ENCODE results near the gene LAT. TPM values are rescaled to one million over a fixed set of nuclear protein-coding genes. Genes with fewer than 3 reads are reported as not detected.
"Not testable (repeated sequence)": the region's sequence is repeated elsewhere in the genome, so short reads cannot be mapped to it uniquely, and the experiment has no call there.

The LAT gene
- polyA plus RNA-seq, 3 donors from 2014 or later, result 198 to 343 (median 220) TPM

- Mint-ChIP-seq H3K9me3 (no peaks in the 10 kb centered on the region), H3K27me3 (ENCODE audit: low read depth in 3 of 3) (no peaks in the 10 kb centered on the region), H3K4me1 (peaks cover 0 to 3% of the 10 kb centered on the region in 2 donors), H3K36me3 (peaks cover 8 to 45% (median 17%) of the 10 kb centered on the region in 3 donors), H3K27ac (peak overlapping the region in 1 of 6 donors; percentile 12), H3K4me3 (no peak overlapping the region)
- DNase-seq, result no peak
Observed at GRCh38 chr16:28964072-28964471, 20.8 kb upstream of the LAT start.

DNA sequence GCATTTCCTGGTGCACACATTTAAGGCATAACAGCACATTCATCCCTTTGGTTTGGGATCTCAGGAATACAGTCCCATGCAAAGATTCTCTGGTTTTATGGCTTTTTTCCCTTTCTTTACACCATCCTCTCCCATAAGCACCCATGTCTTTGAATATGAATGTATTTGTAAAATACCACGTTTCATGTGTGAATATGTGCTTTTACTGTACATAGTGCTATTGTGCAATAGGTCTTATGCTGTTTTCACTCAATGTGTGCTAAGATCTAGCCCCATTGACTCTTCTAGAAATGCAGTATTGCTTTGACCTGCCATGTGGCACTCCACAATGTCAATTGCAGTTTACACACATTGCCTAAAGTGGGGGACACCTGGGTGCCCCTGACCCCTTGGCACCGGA, 20.4 kb upstream of the LAT start:
- Mint-ChIP-seq H3K9me3 (no peaks in the 10 kb centered on the region), H3K36me3 (peaks cover 6 to 43% (median 15%) of the 10 kb centered on the region in 3 donors), H3K27ac (peak overlapping the region in 1 of 6 donors; percentile 69), H3K4me1 (peaks cover 0 to 3% of the 10 kb centered on the region in 2 donors), H3K4me3 (no peak overlapping the region), H3K27me3 (ENCODE audit: low read depth in 3 of 3) (no peaks in the 10 kb centered on the region)
- DNase-seq, result no peak

DNA sequence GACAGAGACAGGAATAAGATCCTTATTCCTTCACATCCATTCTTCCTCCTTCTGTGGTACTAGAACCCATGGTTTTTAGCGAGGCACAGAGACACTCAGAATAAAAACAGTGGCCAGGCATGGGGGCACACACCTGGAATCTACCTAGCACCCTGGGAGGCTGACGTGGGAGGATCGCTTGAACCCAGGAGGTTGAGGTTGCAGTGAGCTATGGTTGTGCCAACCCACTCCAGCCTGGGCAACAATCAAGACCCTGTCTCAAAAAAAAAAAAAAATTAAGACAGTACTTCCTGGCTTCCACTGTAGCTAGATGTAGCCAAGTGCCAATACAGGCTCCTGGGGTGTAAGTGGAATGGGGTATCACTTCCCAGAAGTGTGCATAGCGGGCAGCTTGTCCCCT, 17.7 kb upstream of the LAT start:
- no peak for DNase-seq
- H3K9me3 Mint-ChIP-seq, result no peaks in the 10 kb centered on the region
- no peaks in the 10 kb centered on the region for H3K4me1 Mint-ChIP-seq
- H3K27me3 Mint-ChIP-seq (ENCODE audit: low read depth in 3 of 3), result no peaks in the 10 kb centered on the region
- H3K27ac Mint-ChIP-seq, result no peak overlapping the region
- peaks cover 0 to 26% (median 4%) of the 10 kb centered on the region in 3 donors for H3K36me3 Mint-ChIP-seq
- H3K4me3 Mint-ChIP-seq, result no peak overlapping the region

GRCh38 chr16:28969696-28970095, 15.2 kb upstream of the LAT start:
- Mint-ChIP-seq H3K27ac (peak overlapping the region in 1 of 6 donors; percentile 78), H3K4me1 (peaks cover 9 to 11% of the 10 kb centered on the region in 2 donors)
- H3K9me3 Mint-ChIP-seq; H3K27me3 Mint-ChIP-seq (ENCODE audit: low read depth in 3 of 3); H3K4me3 Mint-ChIP-seq; DNase-seq; H3K36me3 Mint-ChIP-seq: not testable (repeated sequence)

- peaks cover 4 to 8% (median 5%) of the 10 kb centered on the region in 3 donors for H3K36me3 Mint-ChIP-seq
- peaks cover 30 to 37% of the 10 kb centered on the region in 2 donors for H3K4me1 Mint-ChIP-seq
- DNase-seq, result no peak
- peaks cover 6 to 15% (median 11%) of the 10 kb centered on the region in 3 donors for H3K27me3 Mint-ChIP-seq (ENCODE audit: low read depth in 3 of 3)
- H3K9me3 Mint-ChIP-seq, result no peaks in the 10 kb centered on the region
- peak overlapping the region; percentile 93 to 99 (median 97) for H3K4me3 Mint-ChIP-seq
- peak overlapping the region; percentile 88 to 98 (median 96) for H3K27ac Mint-ChIP-seq
Observed at GRCh38 chr16:28974007-28974436, 10.8 kb upstream of the LAT start.

- DNase-seq, result peak; percentile 91 to 94 (median 92)
- peak within 1 kb of the TSS; percentile 88 to 98 (median 96) for H3K27ac Mint-ChIP-seq
- peak within 1 kb of the TSS; percentile 93 to 99 (median 97) for H3K4me3 Mint-ChIP-seq
- no peaks in the 10 kb centered on the region for H3K9me3 Mint-ChIP-seq
- H3K36me3 Mint-ChIP-seq, result peaks cover 4 to 8% (median 5%) of the 10 kb centered on the region in 3 donors
- H3K4me1 Mint-ChIP-seq, result peaks cover 30 to 37% of the 10 kb centered on the region in 2 donors
- H3K27me3 Mint-ChIP-seq (ENCODE audit: low read depth in 3 of 3), result peaks cover 6 to 15% (median 11%) of the 10 kb centered on the region in 3 donors
Observed at GRCh38 chr16:28974437-28975157, 10.3 kb upstream of the LAT start, which contains the start of gene SPNS1. SPNS1 (plus strand) TSS chr16:28974778; CDS start chr16:28975152, 374 bp downstream.

- Mint-ChIP-seq H3K36me3 (peaks cover 4 to 8% (median 5%) of the 10 kb centered on the region in 3 donors), H3K27ac (peak overlapping the region in 5 of 6 donors; percentile 76 to 96 (median 81)), H3K27me3 (ENCODE audit: low read depth in 3 of 3) (peaks cover 6 to 15% (median 11%) of the 10 kb centered on the region in 3 donors), H3K9me3 (no peaks in the 10 kb centered on the region), H3K4me3 (peak overlapping the region; percentile 93 to 99 (median 97)), H3K4me1 (peaks cover 30 to 37% of the 10 kb centered on the region in 2 donors)
- DNase-seq, result no peak
Observed at GRCh38 chr16:28975158-28975599, 9.7 kb upstream of the LAT start.

DNA sequence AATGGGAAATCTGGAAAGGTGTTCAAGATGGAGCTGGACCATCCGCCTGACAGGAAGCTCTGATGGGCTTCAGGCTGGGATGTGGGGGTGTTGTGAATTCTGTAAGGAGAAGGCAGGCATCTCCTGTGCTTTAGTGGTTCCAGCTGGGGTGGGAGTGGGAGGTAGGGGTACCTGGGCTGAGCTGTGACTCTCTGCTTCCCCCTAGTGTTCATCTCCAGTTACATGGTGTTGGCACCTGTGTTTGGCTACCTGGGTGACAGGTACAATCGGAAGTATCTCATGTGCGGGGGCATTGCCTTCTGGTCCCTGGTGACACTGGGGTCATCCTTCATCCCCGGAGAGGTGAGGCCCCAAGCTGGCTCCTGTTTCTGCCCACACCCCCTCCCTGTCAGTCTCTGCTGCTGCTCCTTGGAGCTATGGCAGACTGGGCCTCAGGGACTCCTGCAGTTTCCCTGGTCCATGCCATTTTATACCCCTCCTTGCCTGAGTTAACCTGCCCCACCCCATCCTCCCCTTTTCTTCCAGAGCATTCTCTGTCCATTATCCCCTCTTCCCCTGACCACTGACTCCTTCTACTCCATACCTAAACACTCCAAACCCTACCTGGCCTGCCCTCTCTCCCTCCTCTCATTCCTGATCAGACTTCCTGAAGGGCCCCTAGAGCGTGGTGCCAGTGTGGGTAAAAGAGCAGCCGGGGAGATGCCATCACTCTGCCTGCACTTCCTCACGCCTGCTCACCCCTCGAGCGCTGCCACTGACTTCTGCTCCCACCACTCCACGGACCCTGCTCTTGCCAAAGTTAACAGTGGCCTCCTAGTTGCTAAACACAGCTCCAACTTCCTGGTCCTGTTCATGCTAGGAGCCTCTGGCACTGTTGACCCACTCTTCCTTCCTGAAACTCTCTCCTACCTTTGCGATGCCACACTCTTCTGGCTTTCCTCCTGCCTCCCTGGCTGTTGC, 6.9 kb upstream of the LAT start:
- Mint-ChIP-seq H3K36me3 (peaks cover 8 to 22% (median 10%) of the 10 kb centered on the region in 3 donors), H3K4me1 (peaks cover 36 to 38% of the 10 kb centered on the region in 2 donors), H3K27ac (peak overlapping the region in 4 of 6 donors; percentile 17 to 50 (median 38)), H3K27me3 (ENCODE audit: low read depth in 3 of 3) (peaks cover 6 to 15% (median 11%) of the 10 kb centered on the region in 3 donors), H3K9me3 (no peaks in the 10 kb centered on the region), H3K4me3 (peak overlapping the region in 3 of 5 donors; percentile 5 to 42 (median 30))
- no peak for DNase-seq

DNA sequence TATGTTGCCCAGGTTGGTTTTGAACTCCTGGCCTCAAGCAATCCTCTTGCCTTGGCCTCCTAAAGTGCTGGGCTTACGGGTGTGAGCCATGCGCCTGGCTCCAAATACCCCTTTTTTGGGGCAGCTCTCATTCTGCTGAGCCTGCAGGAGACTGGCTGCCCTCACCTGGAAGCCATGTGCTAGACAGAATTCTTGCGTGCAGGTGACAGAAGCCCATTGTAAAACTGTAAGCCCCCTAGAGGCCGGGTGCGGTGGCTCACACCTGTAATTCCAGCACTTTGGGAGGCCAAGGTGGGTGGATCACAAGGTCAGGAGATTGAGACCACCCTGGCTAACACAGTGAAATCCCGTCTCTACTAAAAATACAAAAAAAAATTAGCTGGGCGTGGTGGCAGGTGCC, 4.5 kb upstream of the LAT start:
- H3K27me3 Mint-ChIP-seq (ENCODE audit: low read depth in 3 of 3); DNase-seq; H3K27ac Mint-ChIP-seq; H3K9me3 Mint-ChIP-seq; H3K4me3 Mint-ChIP-seq: not testable (repeated sequence)
- H3K36me3 Mint-ChIP-seq, result peaks cover 8 to 34% (median 21%) of the 10 kb centered on the region in 3 donors
- peaks cover 40 to 42% of the 10 kb centered on the region in 2 donors for H3K4me1 Mint-ChIP-seq

DNA sequence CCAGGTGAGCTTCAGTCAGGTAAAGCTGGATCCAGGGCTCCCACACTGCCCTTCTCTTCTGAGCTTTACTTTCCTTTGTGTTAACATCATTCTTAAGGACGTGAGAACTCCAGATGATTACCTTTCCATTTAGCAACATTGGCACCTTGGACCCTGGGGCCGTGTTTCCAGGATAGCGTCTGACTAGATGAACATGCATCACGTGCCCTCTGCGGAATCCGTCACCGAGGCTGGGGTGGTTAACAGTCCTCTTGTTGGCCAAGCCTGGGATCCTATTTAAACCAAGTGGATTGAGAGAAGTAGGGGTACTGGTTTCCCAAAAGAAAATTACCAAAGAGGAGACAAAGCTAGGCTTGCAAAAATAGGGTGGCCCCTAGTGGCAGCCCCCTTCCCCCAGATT, 3.9 kb upstream of the LAT start:
- no peak for DNase-seq
- no peak overlapping the region for H3K4me3 Mint-ChIP-seq
- peaks cover 38 to 40% of the 10 kb centered on the region in 2 donors for H3K4me1 Mint-ChIP-seq
- peaks cover 8 to 34% (median 21%) of the 10 kb centered on the region in 3 donors for H3K36me3 Mint-ChIP-seq
- peak overlapping the region in 1 of 6 donors; percentile 1 for H3K27ac Mint-ChIP-seq
- H3K27me3 Mint-ChIP-seq (ENCODE audit: low read depth in 3 of 3), result peaks cover under 1 to 13% (median 2%) of the 10 kb centered on the region in 3 donors
- no peaks in the 10 kb centered on the region for H3K9me3 Mint-ChIP-seq

DNA sequence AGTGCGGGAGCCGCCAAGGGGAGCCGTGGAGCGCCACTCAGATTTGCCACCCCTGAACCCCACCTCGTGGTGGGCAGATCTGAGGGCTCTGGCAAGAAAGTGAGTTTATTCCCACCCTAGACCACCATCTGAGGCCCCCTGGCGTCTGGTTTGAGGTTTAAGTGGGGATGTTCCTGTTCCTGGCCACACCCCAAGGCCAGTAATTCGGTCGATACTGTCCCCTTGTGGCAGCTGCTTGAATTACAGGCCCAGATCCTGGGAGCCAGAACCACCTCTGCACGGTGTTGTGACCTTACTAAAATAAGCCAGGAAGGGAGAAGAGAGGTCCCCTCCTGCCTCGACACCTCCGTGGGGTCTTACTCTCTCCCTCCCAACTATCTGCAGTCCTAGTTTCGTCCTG, 3.3 kb upstream of the LAT start:
- H3K36me3 Mint-ChIP-seq, result peaks cover 8 to 34% (median 21%) of the 10 kb centered on the region in 3 donors
- peak in 1 of 3 donors; percentile 17 for DNase-seq
- H3K27me3 Mint-ChIP-seq (ENCODE audit: low read depth in 3 of 3), result peaks cover 0 to 13% (median 2%) of the 10 kb centered on the region in 3 donors
- peaks cover 38 to 40% of the 10 kb centered on the region in 2 donors for H3K4me1 Mint-ChIP-seq
- peak overlapping the region in 3 of 6 donors; percentile 40 to 64 (median 62) for H3K27ac Mint-ChIP-seq
- no peak overlapping the region for H3K4me3 Mint-ChIP-seq
- no peaks in the 10 kb centered on the region for H3K9me3 Mint-ChIP-seq

GRCh38 chr16:28982418-28982817, 2.4 kb upstream of the LAT start:
- Mint-ChIP-seq H3K4me3 (peak overlapping the region in 1 of 5 donors; percentile 4), H3K36me3 (peaks cover 13 to 38% (median 26%) of the 10 kb centered on the region in 3 donors), H3K4me1 (peaks cover 44 to 47% of the 10 kb centered on the region in 2 donors), H3K27ac (peak overlapping the region in 5 of 6 donors; percentile 34 to 96 (median 94)), H3K9me3 (no peaks in the 10 kb centered on the region), H3K27me3 (ENCODE audit: low read depth in 3 of 3) (peaks cover 2 to 13% (median 3%) of the 10 kb centered on the region in 3 donors)
- DNase-seq, result no peak

DNA sequence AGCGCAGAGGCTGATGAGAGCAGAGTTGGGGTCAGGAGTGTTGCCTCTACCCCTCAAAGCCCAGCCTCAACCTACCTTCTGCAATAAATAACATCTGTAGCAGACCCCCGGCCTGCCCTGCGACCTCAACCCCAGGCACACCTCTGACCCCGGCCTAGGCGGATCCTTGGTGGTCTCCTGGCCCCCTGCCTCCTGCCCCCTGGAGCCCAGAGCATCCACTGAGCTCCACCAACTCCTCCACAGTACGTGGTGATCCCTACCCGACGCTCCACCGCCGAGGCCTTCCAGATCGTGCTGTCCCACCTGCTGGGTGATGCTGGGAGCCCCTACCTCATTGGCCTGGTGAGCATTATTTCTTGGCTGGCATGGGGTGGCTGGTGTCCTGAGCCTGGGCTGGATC, 1.9 kb upstream of the LAT start:
- Mint-ChIP-seq H3K27ac (peak overlapping the region; percentile 86 to 96 (median 94)), H3K36me3 (peaks cover 16 to 39% (median 29%) of the 10 kb centered on the region in 3 donors), H3K4me1 (peaks cover 46 to 49% of the 10 kb centered on the region in 2 donors)

More for the DNA sequence above, 1.9 kb upstream of the LAT start:
- Mint-ChIP-seq H3K27me3 (ENCODE audit: low read depth in 3 of 3) (peaks cover 3 to 13% (median 5%) of the 10 kb centered on the region in 3 donors), H3K4me3 (peak overlapping the region in 1 of 5 donors; percentile 93), H3K9me3 (no peaks in the 10 kb centered on the region)
- no peak for DNase-seq
